K562 (cell line): Measurements from ENCODE around the gene MYB. TPM values are rescaled to one million over a fixed set of nuclear protein-coding genes. Genes with fewer than 3 reads are reported as not detected.

Source experiments
- BCLAF1 ChIP-seq, 2 experiments: fragments of 450-650 bp in 1 of 2; IDR thresholded peaks; 2 replicates each; pipeline ENCODE4 v1.6.1; 2011 to 2017; ENCODE audit warnings: low read depth in 2 of 2, antibody characterized with exemption in 1 of 2, borderline replicate concordance in 1 of 2, low read length in 1 of 2, mild to moderate bottlenecking in 1 of 2, mixed read lengths in 1 of 2; ENCODE audit not compliant: control insufficient read depth in 1 of 2
- CTBP1 ChIP-seq: fragments of 450-650 bp; IDR thresholded peaks from 2 replicates; pipeline ENCODE4 v1.6.1; 2016; ENCODE audit warnings: borderline replicate concordance
- MTA1 ChIP-seq: fragments of 450-650 bp; IDR thresholded peaks from 2 replicates; pipeline ENCODE4 v1.6.1; 2017; ENCODE audit warnings: borderline replicate concordance
- RCOR1 ChIP-seq, 2 experiments: IDR thresholded peaks; 2 replicates each; pipeline ENCODE4 v1.6.1; 2012; ENCODE audit warnings: low read depth in 2 of 2, low read length in 2 of 2, borderline replicate concordance in 1 of 2, improper control_type of control experiment in 1 of 2
- TAL1 ChIP-seq: fragments of 450-650 bp; IDR thresholded peaks from 2 replicates; pipeline ENCODE4 v1.6.1; 2016; ENCODE audit warnings: mild to moderate bottlenecking
- ZBTB2 ChIP-seq: fragments of 450-650 bp; IDR thresholded peaks from 2 replicates; pipeline ENCODE4 v1.6.1; 2016; ENCODE audit warnings: antibody characterized with exemption
- ZFX ChIP-seq: sonication (generic); formaldehyde crosslinking; IDR thresholded peaks from 2 replicates; pipeline ENCODE4 v1.8.0; 2022; ENCODE audit warnings: mild to moderate bottlenecking, missing genetic modification reagents, moderate library complexity
- ZNF407 ChIP-seq: fragments of 450-650 bp; IDR thresholded peaks from 2 replicates; pipeline ENCODE4 v1.6.1; 2016; ENCODE audit warnings: low read depth
- ZNF518B ChIP-seq: fragments of 250-450 bp; sonication (Bioruptor Pico); IDR thresholded peaks from 2 replicates; pipeline ENCODE4 v1.5.0; 2021; ENCODE audit warnings: mild to moderate bottlenecking, moderate library complexity
- polyA plus RNA-seq, 8 experiments: library from polyadenylated mRNA; depleted of rRNA in 4 of 8; stranded (reverse) in 5 of 8; unstranded in 3 of 8; fragments of >200 nt; fragmentation: Nextera tagmentation in 2 of 8; fragmentation: Illumina TruSeq in 1 of 8; extraction: Ambion mirVana in 2 of 8; extraction: Trizol in 1 of 8; gene quantifications; 2 replicates each; pipeline versions ENCODE4 v1.2.1 to v1.2.3, GENCODE V29; 2011 to 2014; ENCODE audit warnings: inconsistent platforms in 1 of 8, missing spikeins in 1 of 8
- total RNA-seq, 7 experiments: library from RNA; depleted of rRNA in 6 of 7; stranded (reverse); fragments of >200 nt in 6 of 7; fragmentation: Illumina TruSeq in 2 of 7; extraction: Trizol in 2 of 7; gene quantifications; 2 replicates each; pipeline versions ENCODE4 v1.2.1 to v1.2.3, GENCODE V29; 2011 to 2021; ENCODE audit warnings: low replicate concordance in 1 of 7

The MYB gene
- total and polyA plus RNA-seq, 9 of the 15 experiments (the other 6 are each of a cell fraction or from before 2014, with no cell fraction given): 35.8 to 218 (median 140) TPM

GRCh38 chr6:135173242-135173988 lies 7.7 kb upstream of the MYB start (continued):
- TF ChIP-seq ZNF407 (no peak), TAL1 (peak; percentile 22; the same call in 1 of the 2 replicates), ZFX (CRISPR knock-in tag) (peak; percentile 2; the same call in 1 of the 2 replicates), BCLAF1 (IDR thresholded peaks at IDR 0.05; ENCODE audit: borderline replicate concordance in 1 of 2, control insufficient read depth in 1 of 2, low read depth in 2 of 2, low read length in 1 of 2) (no peak), ZNF518B (CRISPR knock-in tag) (no peak), RCOR1 (IDR thresholded peaks at IDR 0.05; ENCODE audit: borderline replicate concordance in 1 of 2, low read depth in 2 of 2, low read length in 2 of 2) (peak in 1 of 2 experiments; percentile 50; a peak in 1 of 4 replicates), ZBTB2 (peak; percentile 88; the same call in 1 of the 2 replicates), CTBP1 (peak; percentile 41; the same call in 1 of the 2 replicates), MTA1 (peak; percentile 79; the same call in 1 of the 2 replicates)
